SK-N-DZ (cell line): ENCODE results near the gene MRPL47.
A peak's percentile ranks its signal among the peaks of the same experiment; 100 is the strongest.

Source experiments
- DNase-seq: peaks from one replicate; pipeline ENCODE4 v3.0.0-alpha.2; 2015; ENCODE audit warnings: low spot score
- small RNA-seq, 2 experiments: library from RNA; depleted of rRNA; stranded (forward); fragments of <200 nt; gene quantifications; one replicate each; pipeline ENCODE3, GENCODE V24; 2014

Gene MRPL47

DNA sequence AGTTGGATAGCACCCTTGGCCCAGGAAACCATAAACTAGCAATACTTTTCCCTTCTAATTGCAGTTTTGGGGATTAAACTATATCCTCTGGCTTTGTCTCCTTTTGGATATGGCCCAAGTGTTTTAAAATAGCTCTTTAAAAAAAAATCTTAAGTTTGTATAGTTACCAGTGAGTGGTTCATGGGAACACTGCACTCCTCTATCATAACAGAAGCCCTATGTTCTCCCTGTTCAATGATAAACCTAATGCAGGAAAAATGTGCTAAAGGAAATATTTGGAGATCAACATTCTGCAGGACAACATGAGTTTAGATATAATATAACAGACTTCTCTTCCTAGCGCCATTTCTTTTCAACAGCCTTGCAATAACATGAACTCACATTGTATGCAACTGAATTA is 13.1 kb downstream of the MRPL47 start:
- DNase-seq, result no peak

- no peak for DNase-seq
Measured at GRCh38 chr3:179590669-179591068, 13.8 kb downstream of the MRPL47 start.

DNA sequence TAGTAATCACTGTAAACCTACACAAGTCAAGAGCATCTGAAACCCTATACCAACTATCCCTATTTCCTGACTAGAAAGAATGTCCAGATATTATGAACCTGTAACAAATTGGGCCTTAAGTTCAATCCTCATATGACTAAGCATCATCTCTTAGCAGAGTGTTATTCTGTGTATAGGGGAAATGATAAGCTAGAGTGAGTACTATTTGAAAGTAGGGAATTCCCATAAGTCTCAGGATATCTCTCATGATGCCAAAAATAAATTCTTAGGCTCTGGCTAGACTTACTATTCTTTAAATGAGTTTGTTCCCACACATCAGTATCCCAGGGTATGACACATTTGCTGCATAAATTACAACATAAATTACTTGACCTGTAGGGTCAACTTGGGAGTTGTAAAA is 15.3 kb downstream of the MRPL47 start:
- DNase-seq, result no peak

- DNase-seq, result no peak
Measured at GRCh38 chr3:179580992-179581391, 23.4 kb downstream of the MRPL47 start.

DNA sequence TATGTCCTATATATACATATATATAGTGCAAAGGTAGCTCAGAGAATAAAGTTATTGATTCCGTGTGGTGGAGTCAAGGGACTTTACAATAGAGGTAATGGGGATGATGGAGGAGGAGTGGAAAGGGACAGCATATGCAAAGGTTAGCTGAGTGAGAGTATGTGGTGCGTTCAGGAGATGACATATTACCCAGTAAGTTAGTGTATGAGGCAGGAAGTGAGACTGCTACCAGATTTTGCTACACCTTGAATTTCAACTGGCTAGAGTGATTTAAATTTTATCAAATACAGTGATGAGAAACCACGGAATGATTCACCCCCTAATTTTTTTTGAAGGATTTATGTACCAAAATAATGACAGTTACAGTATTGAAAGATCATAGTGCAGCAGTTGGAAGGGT is 38.9 kb downstream of the MRPL47 start:
- no peak for DNase-seq

- peak; percentile 83 for DNase-seq
Measured at GRCh38 chr3:179563271-179563783, 41.1 kb downstream of the MRPL47 start.

DNA sequence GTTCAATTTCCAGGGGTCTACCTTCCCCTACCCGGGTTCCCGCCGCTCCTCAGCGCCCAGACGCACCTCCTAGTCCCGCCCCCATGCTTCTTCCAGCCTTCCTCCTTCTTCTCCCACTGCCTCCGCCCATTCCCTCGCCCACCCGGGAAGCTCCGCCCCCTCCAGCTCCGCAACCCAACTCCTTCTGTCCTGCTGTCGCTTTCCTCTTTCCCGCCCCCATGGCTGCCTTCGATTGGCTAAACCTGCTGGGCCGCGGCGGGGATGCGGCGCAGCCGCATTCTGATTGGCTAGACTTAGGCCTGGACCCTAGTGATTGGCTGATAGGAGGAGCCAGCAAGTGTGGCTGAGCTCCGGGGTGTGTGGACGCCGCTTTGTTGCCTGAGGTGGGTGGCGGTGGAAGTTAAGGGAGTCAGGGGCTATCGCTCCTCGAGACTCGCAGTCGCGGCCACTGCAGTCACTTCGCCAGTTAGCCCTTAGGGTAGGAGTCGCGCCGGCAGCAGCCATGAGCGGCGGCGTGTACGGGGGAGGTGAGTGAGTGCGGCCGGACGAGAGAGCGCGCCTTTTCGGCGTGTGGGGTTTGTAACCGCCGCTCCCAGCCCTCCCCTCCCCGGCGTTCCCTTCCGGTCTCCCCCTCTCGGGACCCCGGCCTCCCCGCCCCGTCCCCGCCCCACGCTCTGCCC is 41.7 kb downstream of the MRPL47 start, which contains the start of gene ACTL6A:
ACTL6A (plus strand) TSS at position 336 of the 680 bp plus-strand sequence; CDS start at position 503, 167 bp downstream.
- peak; percentile 100 for DNase-seq

DNA sequence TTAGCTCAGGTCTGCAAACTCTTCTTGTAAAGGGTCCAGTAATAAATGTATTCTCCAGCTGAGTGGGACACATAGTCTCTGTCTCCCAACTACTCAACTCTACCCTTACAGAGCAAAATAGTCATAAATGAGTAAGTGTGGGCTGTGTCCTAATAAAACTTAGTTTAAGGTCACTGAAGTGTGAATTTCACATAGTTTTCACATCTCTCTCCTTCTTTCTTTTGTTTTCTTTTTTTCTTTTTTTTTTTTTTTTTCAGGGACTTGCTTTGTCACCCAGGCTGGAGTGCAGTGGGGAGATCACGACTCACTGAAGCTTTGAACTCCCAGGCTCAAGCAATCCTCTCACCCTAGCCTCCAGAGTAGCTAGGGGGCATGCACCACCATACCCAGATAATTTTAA is 43.6 kb downstream of the MRPL47 start:
- DNase-seq, result no peak

DNA sequence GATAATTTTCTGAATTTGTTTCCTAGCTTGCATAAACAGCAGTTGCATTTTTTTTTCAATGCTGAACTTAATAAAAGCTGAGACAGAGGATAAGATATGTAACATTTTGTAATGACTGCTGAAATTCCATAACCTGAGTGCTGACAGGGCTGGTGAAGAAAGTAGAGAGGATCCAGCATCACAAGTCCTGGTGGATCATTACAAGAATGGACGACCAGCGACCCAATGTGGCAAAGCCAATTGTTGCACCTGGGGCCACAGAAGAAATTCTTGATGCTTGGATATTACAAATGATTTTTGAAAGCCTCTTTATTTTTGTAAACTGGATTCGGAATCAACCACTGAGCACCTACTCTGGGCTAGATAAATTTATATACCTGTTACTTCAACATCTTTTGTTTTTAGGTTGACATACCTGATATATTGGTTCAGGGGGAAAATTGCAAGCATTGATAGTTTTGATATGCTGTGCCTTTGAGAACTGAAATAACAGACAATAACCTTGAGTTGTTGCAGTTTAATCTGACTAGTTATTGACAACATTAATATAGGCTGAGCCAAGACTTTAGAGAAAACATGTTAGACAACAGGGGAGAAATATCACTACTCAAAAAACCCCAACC is 45.6 kb downstream of the MRPL47 start:
- DNase-seq, result peak; percentile 74

DNA sequence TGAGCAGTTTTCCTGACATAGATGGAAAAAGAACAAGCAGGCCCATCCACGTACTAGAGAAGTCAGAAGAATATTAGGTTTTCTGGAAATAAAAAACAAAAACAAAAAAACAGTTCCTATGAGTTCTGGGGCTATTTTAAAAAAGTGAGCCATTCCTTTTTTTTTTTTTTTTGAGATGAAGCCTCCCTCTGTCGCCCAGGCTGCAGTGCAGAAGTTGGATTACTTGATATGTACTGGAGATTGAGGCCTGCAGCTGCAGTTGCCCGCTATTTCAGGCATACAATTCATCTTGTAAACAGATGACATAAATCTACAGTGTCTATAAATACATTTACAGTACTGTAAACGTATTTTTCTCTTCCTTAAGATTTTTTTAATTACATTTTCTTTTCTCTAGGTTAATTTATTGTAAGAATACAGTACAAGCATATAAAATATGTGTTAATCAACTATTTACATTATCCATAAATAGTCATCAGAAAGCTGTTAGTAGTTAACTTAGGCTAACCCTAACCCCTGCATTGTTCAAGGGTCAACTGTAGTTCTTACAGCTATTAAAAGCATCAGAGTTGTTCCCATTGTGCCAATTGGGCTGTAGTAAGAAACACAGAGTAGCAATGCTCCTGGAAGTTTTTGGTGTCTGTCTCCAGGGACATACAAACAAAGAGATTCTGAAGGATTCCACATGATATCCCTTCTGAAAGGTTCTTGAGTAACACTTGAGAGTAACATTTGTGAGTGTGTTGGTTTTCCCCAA is 52.9 kb downstream of the MRPL47 start:
- DNase-seq, result no peak

DNA sequence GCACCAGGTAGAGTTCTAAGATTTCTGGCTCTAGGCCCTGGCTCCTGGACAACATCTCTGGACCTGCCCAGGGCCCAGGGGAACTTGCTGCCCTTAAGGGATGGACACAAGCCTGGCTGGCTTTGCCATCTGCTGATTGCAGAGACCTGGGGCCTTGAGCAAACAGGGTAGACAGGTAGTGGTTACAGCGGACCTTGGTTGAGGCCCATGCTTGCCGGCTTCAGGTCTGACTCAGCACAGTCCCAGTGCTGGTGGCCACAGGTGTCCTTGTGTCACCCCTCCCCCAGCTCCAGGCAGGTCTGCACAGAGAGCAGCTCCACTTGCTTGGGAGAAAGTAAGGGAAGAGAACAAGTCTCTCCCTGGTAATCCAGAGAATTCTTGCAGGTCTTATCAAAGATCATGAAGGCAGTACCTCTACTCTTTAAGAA is 57.6 kb downstream of the MRPL47 start:
- no peak for DNase-seq

GRCh38 chr3:179544981-179545645 is 59.3 kb downstream of the MRPL47 start:
- DNase-seq, result no peak

DNA sequence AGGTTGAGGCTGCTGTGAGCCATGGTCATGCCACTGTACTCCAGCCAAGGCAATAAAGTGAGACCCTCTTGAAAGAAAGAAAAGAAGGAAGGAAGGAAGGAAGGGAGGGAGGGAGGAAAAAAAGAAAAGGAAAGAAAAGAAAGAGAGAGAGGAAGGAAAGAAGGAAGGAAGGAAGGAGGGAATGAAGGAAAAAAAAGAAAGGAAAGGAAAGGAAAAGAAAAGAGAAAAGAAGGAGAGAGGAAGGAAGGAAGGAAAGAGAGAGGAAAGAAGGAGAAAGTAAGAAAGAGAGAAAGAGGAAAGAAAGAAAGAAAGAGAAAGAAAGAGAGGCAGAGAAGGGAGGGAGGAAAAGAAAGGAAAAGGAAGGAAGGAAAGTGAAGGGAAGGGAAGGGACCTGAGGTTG is 62.1 kb downstream of the MRPL47 start:
- no peak for DNase-seq

- DNase-seq, result no peak
Measured at GRCh38 chr3:179541596-179541995, 62.8 kb downstream of the MRPL47 start.

GRCh38 chr3:179541094-179541493 is 63.3 kb downstream of the MRPL47 start:
- no peak for DNase-seq

Small RNA genes within 50 kb of the gene (small RNA-seq; reads per million reads assigned to genes)
- gene AC090425.1 (0 reads per million in 2 experiments), gene RF01210 (0 to 0.08 reads per million in 2 experiments)
